Measurements from ENCODE around the gene HSPA12B. TPM values are rescaled to one million over a fixed set of nuclear protein-coding genes. Genes with fewer than 3 reads are reported as not detected.
A peak's percentile ranks its signal among the peaks of the same experiment; 100 is the strongest.

The HSPA12B gene
- total and polyA plus RNA-seq, 3 experiments from 2014 or later: not detected

DNA sequence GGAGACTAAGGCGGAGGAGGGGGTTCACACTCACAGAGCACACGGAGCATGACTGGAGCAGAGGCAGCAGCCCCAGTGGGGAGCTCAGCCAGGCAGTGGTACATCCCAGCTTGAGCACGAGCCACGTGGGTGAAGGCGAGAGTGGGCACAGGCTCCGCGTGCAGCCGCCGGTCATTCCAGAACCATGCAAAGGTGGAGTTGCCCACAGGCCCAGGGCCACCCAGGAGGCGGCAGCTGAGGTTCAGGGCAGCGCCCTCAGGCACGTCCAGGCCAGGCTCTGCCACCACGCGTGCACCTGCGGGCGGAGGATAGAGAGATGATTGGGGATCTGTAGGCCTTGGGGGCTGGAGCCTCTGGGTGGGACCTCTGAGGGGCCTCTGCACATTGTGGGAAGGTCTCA lies 41.2 kb upstream of the HSPA12B start:
- Mint-ChIP-seq H3K4me3 (no peak overlapping the region), H3K9me3 (peaks cover 0 to 2% (median 0%) of the 10 kb centered on the region in 5 donors), H3K4me1 (no peaks in the 10 kb centered on the region), H3K36me3 (no peaks in the 10 kb centered on the region), H3K27ac (no peak overlapping the region), H3K27me3 (peaks cover 1 to 7% of the 10 kb centered on the region in 2 donors)
- H3K27me3 ChIP-seq (ENCODE audit: insufficient read depth, low read length, poor library complexity, severe bottlenecking): no peaks in the 10 kb centered on the region
- H3K36me3 ChIP-seq (ENCODE audit: insufficient read depth, low read length): no peaks in the 10 kb centered on the region
- no peaks in the 10 kb centered on the region for H3K9me3 ChIP-seq (ENCODE audit: low read length)
- H3K27ac ChIP-seq (ENCODE audit: low read depth, low read length): no peak overlapping the region
- no peak overlapping the region for H3K4me3 ChIP-seq (ENCODE audit: low read length)
- POLR2A ChIA-PET: interaction anchor here (0.5 kb wide), 1 partner anchor 52 kb away, joined by 3 read pairs; no protein-coding TSS in a partner anchor
- no peaks in the 10 kb centered on the region for H3K4me1 ChIP-seq (ENCODE audit: insufficient read depth, low read length)
- DNase-seq: no peak
- CTCF ChIA-PET: no interaction called here

DNA sequence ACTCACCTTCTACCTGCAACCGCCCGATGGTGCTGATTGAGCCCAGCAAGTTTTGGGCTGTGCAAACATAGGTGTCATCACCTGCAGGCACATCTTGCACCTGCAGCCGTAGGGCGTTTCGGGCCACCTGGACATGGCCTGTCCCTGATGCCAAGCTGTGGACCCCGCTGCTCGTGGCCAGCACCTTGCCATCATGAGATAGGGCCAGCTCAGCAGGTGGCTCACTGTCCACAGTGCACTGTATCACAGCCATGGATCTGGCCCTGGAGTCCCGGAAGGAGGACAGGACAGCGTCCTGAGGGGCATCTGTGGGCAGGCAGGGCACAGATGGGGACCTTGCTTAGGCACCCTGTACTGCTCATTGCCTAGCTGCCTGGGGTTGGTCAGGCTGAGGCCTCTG lies 40.6 kb upstream of the HSPA12B start:
- Mint-ChIP-seq H3K4me3 (no peak overlapping the region), H3K36me3 (no peaks in the 10 kb centered on the region), H3K4me1 (no peaks in the 10 kb centered on the region), H3K27ac (no peak overlapping the region), H3K9me3 (peaks cover 0 to 3% (median 0%) of the 10 kb centered on the region in 5 donors), H3K27me3 (peaks cover 1 to 3% of the 10 kb centered on the region in 2 donors)
- Histone ChIP-seq H3K27ac (ENCODE audit: low read depth, low read length) (no peak overlapping the region), H3K27me3 (ENCODE audit: insufficient read depth, low read length, poor library complexity, severe bottlenecking) (no peaks in the 10 kb centered on the region), H3K9me3 (ENCODE audit: low read length) (no peaks in the 10 kb centered on the region), H3K36me3 (ENCODE audit: insufficient read depth, low read length) (no peaks in the 10 kb centered on the region), H3K4me1 (ENCODE audit: insufficient read depth, low read length) (no peaks in the 10 kb centered on the region), H3K4me3 (ENCODE audit: low read length) (no peak overlapping the region)
- CTCF ChIA-PET: interaction anchor here (1.1 kb wide), 1 partner anchor 15 kb away, joined by 3 read pairs; no protein-coding TSS in a partner anchor
- no peak for DNase-seq
- POLR2A ChIA-PET: interaction anchor here (0.5 kb wide), 1 partner anchor 51 kb away, joined by 3 read pairs; no protein-coding TSS in a partner anchor

DNA sequence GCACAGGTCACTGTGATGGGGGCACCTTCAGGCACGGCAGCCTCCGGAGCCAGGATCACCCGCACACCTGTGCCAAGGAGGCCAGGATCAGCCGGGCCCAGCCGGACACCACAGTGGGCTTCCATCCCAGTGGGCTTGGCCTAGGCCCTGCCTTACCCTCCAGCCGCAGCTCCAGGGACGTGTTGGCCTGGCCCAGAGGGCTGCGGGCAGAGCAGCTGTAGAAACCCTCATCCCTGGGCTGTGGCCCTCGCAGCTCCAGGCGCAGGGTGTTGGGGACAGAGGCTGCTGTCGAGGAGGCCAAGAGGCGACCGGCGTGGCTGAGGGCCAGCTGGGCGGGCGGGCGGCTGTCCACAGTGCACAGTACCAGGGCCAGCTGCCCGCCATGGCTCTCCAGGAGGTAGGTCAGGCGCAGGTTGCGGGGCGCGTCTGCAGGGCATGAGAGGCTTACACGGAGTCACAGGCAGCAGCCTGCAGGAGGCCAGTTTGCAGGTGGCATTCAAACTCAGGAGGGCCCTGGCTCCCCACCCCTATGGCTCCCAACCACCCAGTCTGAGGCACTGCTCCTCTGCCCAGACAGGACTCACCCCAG lies 39.7 kb upstream of the HSPA12B start:
- H3K4me1 ChIP-seq (ENCODE audit: insufficient read depth, low read length): no peaks in the 10 kb centered on the region
- H3K27me3 ChIP-seq (ENCODE audit: insufficient read depth, low read length, poor library complexity, severe bottlenecking): no peaks in the 10 kb centered on the region
- no peak overlapping the region for H3K27ac Mint-ChIP-seq
- H3K36me3 Mint-ChIP-seq: no peaks in the 10 kb centered on the region
- ChIA-PET CTCF (interaction anchor here (1.1 to 3.1 kb wide), 3 partner anchors 16 to 18 kb away, joined by 3 to 11 read pairs (median 4); no protein-coding TSS in a partner anchor), POLR2A (no interaction called here)
- no peaks in the 10 kb centered on the region for H3K9me3 ChIP-seq (ENCODE audit: low read length)
- DNase-seq: no peak
- no peak overlapping the region for H3K27ac ChIP-seq (ENCODE audit: low read depth, low read length)
- H3K4me3 ChIP-seq (ENCODE audit: low read length): no peak overlapping the region
- no peaks in the 10 kb centered on the region for H3K4me1 Mint-ChIP-seq
- H3K36me3 ChIP-seq (ENCODE audit: insufficient read depth, low read length): no peaks in the 10 kb centered on the region
- H3K9me3 Mint-ChIP-seq: peaks cover 0 to 3% (median 0%) of the 10 kb centered on the region in 5 donors
- H3K27me3 Mint-ChIP-seq: peaks cover 0 to 1% of the 10 kb centered on the region in 2 donors
- H3K4me3 Mint-ChIP-seq: no peak overlapping the region

DNA sequence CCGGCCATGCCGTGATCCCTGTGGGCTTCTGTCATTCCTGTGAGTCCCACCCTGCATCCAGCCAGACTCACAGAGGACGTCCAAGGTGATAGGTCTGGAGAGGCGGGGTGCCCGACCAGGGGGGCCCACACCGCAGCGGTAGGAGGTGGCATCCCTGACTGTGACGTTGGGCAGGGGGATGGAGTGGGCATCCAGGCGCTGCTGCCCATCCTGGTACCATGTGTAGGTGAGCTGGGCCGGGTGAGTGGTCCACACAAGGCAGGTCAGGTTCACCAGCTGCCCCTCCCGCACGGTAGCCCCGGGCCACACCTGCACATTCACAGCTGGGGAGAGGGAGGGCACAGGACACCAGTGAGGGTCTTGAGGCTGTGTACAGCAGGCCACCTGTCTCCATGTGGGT lies 39.1 kb upstream of the HSPA12B start:
- Mint-ChIP-seq H3K4me1 (no peaks in the 10 kb centered on the region), H3K4me3 (no peak overlapping the region), H3K36me3 (no peaks in the 10 kb centered on the region), H3K27ac (no peak overlapping the region), H3K9me3 (peaks cover 0 to 3% (median 0%) of the 10 kb centered on the region in 5 donors), H3K27me3 (peaks cover 0 to 1% of the 10 kb centered on the region in 2 donors)
- CTCF ChIA-PET: interaction anchor here (1.2 to 3.1 kb wide), 2 partner anchors 16 to 17 kb away, joined by 4 to 11 read pairs; no protein-coding TSS in a partner anchor
- no peaks in the 10 kb centered on the region for H3K4me1 ChIP-seq (ENCODE audit: insufficient read depth, low read length)
- POLR2A ChIA-PET: no interaction called here
- no peak for DNase-seq
- no peaks in the 10 kb centered on the region for H3K9me3 ChIP-seq (ENCODE audit: low read length)
- H3K27me3 ChIP-seq (ENCODE audit: insufficient read depth, low read length, poor library complexity, severe bottlenecking): no peaks in the 10 kb centered on the region
- no peak overlapping the region for H3K4me3 ChIP-seq (ENCODE audit: low read length)
- H3K27ac ChIP-seq (ENCODE audit: low read depth, low read length): no peak overlapping the region
- H3K36me3 ChIP-seq (ENCODE audit: insufficient read depth, low read length): no peaks in the 10 kb centered on the region

DNA sequence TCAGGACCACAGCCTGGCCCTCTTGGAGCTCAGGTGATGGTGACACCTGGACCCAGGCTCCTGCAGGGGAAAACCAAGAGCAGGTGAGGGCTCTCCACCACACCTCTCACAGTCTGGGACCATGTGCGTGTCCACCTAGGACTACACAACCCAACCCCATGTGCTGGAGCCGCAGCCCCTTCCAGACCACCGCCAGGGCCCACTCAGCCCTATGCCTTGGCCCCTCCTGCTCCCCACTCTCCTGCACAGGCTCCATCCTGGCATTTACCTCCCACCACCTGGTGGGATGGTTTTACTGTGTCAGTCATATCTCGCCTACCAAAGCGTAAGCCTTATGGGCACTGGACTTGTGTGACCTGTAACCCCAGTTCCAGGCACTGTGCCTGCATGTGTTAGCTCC lies 37.6 kb upstream of the HSPA12B start:
- Mint-ChIP-seq H3K36me3 (no peaks in the 10 kb centered on the region), H3K27me3 (peaks cover 0 to 1% of the 10 kb centered on the region in 2 donors), H3K4me3 (no peak overlapping the region), H3K27ac (no peak overlapping the region), H3K4me1 (no peaks in the 10 kb centered on the region), H3K9me3 (peaks cover 0 to 3% (median 0%) of the 10 kb centered on the region in 5 donors)
- H3K4me3 ChIP-seq (ENCODE audit: low read length): no peak overlapping the region
- H3K9me3 ChIP-seq (ENCODE audit: low read length): no peaks in the 10 kb centered on the region
- H3K4me1 ChIP-seq (ENCODE audit: insufficient read depth, low read length): no peaks in the 10 kb centered on the region
- no peaks in the 10 kb centered on the region for H3K36me3 ChIP-seq (ENCODE audit: insufficient read depth, low read length)
- no peak for DNase-seq
- ChIA-PET POLR2A (no interaction called here), CTCF (interaction anchor here (1.7 to 3.1 kb wide), 2 partner anchors 15 to 18 kb away, joined by 5 to 11 read pairs; no protein-coding TSS in a partner anchor)
- no peak overlapping the region for H3K27ac ChIP-seq (ENCODE audit: low read depth, low read length)
- H3K27me3 ChIP-seq (ENCODE audit: insufficient read depth, low read length, poor library complexity, severe bottlenecking): no peaks in the 10 kb centered on the region

DNA sequence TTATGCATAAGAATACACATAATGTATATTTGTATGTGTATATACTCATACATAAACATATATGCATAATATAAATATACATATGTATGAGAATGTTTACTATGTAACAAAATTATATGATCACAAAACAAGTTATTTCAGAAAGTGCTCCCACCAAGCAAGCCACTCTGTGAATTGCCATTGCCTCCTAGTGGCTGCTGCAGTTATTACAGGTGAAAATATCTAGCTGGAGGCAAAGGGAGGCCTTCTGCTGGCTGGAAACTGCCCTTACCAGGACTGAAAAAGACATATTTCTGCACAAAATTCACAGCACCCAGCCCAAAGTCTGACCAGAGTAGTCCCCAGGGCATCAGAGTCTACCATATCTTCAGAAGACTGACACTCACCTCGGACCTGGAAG lies 36.3 kb upstream of the HSPA12B start:
- DNase-seq: no peak

DNA sequence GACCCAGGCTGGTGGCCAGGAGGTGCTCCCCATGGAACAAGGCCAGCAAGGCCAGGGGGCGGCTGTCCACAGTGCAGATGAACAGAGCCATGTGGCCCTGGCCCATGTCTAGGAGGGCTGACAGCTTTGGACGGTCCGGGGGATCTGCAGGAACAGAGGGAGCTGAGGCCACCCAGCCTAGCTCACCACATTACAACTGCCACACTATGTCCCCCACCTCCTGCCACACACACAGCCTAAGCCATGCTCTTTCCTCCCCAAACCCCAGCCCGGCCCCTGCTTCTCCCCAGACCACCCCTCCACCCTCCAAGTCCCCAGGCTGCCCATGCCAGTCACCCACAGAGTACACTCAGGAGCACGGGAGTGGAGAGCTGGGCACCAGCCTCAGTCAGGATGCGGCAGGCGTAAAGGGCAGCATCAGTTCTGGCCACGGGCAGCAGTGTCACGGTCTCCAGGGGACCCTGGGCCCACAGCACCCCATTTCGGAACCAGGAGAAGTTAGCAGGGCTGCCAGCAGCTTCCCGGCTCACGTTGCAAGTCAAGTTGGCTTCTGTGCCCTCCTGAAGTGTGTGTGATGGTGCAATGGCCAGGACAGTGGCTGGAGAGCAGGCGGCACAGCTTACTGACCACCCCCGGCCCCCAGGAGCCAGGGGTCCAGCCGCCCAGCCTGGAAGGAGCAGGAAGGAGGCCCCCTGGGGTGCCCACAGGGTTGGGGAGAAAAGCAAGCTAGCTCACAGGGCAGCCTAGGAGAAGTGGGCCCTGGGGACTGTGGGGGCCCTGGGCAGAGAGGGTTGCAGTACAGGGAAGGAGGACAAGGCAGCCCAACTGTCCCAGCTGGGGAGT lies 35.5 kb upstream of the HSPA12B start:
- peak in 1 of 5 donors; percentile 24 for DNase-seq
- peaks cover 1 to 2% of the 10 kb centered on the region in 2 donors for H3K27me3 Mint-ChIP-seq
- Histone ChIP-seq H3K4me1 (ENCODE audit: insufficient read depth, low read length) (no peaks in the 10 kb centered on the region), H3K27ac (ENCODE audit: low read depth, low read length) (no peak overlapping the region), H3K27me3 (ENCODE audit: insufficient read depth, low read length, poor library complexity, severe bottlenecking) (no peaks in the 10 kb centered on the region), H3K9me3 (ENCODE audit: low read length) (no peaks in the 10 kb centered on the region), H3K36me3 (ENCODE audit: insufficient read depth, low read length) (no peaks in the 10 kb centered on the region), H3K4me3 (ENCODE audit: low read length) (no peak overlapping the region)
- no peak overlapping the region for H3K4me3 Mint-ChIP-seq
- POLR2A ChIA-PET: no interaction called here
- no peak overlapping the region for H3K27ac Mint-ChIP-seq
- H3K9me3 Mint-ChIP-seq: peaks cover 0 to 3% (median 0%) of the 10 kb centered on the region in 5 donors
- no peaks in the 10 kb centered on the region for H3K36me3 Mint-ChIP-seq
- no peaks in the 10 kb centered on the region for H3K4me1 Mint-ChIP-seq
- CTCF ChIA-PET: interaction anchor here (1.1 to 2.9 kb wide), 2 partner anchors 10 to 14 kb away, joined by 3 to 11 read pairs; no protein-coding TSS in a partner anchor

More for the DNA sequence above, 36.3 kb upstream of the HSPA12B start:
- Mint-ChIP-seq H3K27me3 (peaks cover 0 to 1% of the 10 kb centered on the region in 2 donors), H3K36me3 (no peaks in the 10 kb centered on the region), H3K9me3 (peaks cover 0 to 3% (median 0%) of the 10 kb centered on the region in 5 donors), H3K4me1 (no peaks in the 10 kb centered on the region), H3K27ac (no peak overlapping the region), H3K4me3 (no peak overlapping the region)
- POLR2A ChIA-PET: no interaction called here
- CTCF ChIA-PET: interaction anchor here (1.1 to 1.7 kb wide), 2 partner anchors 9 to 20 kb away, joined by 3 to 5 read pairs; no protein-coding TSS in a partner anchor
- Histone ChIP-seq H3K4me1 (ENCODE audit: insufficient read depth, low read length) (no peaks in the 10 kb centered on the region), H3K27ac (ENCODE audit: low read depth, low read length) (no peak overlapping the region), H3K27me3 (ENCODE audit: insufficient read depth, low read length, poor library complexity, severe bottlenecking) (no peaks in the 10 kb centered on the region), H3K4me3 (ENCODE audit: low read length) (no peak overlapping the region), H3K36me3 (ENCODE audit: insufficient read depth, low read length) (no peaks in the 10 kb centered on the region), H3K9me3 (ENCODE audit: low read length) (no peaks in the 10 kb centered on the region)
